OCI-LY3 (cell line): ENCODE results near the gene ADAM33.

Source experiments
- EZH2phosphoT487 ChIP-seq: fragments of 200-600 bp; shearing (Covaris generic); IDR thresholded peaks from 2 replicates; pipeline ENCODE4 v1.6.1; 2018; ENCODE audit warnings: antibody characterized with exemption, mixed run types, low read depth
- TF ChIP-seq, protein P1 (sequence below): fragments of 200-600, 300-600 bp; sonication (generic); IDR thresholded peaks from 2 replicates; pipeline ENCODE4 v1.5.1; 2014; ENCODE audit warnings: antibody characterized with exemption, low read length, low read depth

DNA sequence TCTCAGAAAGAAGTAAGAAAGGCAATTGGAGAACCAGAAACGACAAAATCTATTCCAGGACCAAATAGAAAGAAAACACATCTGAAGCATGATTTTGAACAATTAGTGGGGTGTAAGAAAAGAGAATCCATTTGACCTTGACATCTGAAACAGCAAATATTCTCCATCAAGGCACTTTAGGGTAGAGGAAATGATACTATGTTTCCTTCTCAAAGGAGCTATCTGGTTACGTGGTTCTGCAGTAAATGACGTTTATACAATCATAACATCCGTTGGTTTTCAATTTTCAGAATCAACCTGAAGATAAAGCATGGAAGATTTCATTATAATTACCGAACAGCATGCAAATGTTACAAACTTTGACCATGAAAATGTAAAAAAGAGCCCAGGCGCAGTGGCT lies 38.8 kb upstream of the ADAM33 start:
- TF ChIP-seq, protein P1, sequence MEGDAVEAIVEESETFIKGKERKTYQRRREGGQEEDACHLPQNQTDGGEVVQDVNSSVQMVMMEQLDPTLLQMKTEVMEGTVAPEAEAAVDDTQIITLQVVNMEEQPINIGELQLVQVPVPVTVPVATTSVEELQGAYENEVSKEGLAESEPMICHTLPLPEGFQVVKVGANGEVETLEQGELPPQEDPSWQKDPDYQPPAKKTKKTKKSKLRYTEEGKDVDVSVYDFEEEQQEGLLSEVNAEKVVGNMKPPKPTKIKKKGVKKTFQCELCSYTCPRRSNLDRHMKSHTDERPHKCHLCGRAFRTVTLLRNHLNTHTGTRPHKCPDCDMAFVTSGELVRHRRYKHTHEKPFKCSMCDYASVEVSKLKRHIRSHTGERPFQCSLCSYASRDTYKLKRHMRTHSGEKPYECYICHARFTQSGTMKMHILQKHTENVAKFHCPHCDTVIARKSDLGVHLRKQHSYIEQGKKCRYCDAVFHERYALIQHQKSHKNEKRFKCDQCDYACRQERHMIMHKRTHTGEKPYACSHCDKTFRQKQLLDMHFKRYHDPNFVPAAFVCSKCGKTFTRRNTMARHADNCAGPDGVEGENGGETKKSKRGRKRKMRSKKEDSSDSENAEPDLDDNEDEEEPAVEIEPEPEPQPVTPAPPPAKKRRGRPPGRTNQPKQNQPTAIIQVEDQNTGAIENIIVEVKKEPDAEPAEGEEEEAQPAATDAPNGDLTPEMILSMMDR = no peak
- no peak for TF ChIP-seq EZH2phosphoT487
